Measurements from ENCODE around the gene TBC1D9B.
"Not testable (repeated sequence)": the region's sequence is repeated elsewhere in the genome, so short reads cannot be mapped to it uniquely, and the experiment has no call there.

The TBC1D9B gene

DNA sequence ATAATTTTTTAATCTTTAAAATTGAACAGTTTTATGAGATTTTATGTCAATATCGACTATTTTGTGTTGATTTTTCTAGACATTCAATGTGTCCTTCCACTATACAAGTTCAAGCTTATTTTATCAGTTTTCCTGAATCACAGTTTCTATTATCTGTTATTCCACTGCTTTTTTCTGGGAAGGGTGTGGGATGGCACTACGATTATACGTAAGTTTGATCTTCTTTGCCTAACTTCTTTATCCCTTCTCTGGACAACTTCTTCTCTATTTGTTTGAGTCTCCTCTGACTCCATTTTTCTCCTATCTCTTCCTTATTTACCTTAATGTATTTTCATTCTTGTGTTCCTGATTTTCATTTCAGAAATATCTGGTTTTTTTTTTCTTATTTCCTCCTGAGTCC is 24.5 kb downstream of the TBC1D9B start:
- DNase-seq, result no peak

DNA sequence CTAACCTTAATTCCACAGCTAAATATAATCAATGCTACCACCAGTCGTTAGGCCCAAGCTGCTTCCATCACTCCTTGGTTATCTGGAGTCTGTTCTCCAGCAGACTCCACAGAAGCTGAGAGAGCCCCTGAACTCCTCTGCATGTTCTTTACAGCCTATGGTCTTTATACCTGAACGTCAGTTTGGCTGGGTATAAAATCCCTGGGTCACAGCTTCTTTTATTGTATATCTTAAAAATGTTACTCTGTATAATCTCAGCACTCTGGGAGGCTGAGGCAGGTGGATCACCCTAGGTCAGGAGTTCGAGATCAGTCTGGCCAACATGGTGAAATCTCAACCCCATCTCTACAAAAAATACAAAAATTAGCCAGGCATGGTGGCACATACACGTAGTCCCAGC is 25.4 kb downstream of the TBC1D9B start:
- no peak for DNase-seq

DNA sequence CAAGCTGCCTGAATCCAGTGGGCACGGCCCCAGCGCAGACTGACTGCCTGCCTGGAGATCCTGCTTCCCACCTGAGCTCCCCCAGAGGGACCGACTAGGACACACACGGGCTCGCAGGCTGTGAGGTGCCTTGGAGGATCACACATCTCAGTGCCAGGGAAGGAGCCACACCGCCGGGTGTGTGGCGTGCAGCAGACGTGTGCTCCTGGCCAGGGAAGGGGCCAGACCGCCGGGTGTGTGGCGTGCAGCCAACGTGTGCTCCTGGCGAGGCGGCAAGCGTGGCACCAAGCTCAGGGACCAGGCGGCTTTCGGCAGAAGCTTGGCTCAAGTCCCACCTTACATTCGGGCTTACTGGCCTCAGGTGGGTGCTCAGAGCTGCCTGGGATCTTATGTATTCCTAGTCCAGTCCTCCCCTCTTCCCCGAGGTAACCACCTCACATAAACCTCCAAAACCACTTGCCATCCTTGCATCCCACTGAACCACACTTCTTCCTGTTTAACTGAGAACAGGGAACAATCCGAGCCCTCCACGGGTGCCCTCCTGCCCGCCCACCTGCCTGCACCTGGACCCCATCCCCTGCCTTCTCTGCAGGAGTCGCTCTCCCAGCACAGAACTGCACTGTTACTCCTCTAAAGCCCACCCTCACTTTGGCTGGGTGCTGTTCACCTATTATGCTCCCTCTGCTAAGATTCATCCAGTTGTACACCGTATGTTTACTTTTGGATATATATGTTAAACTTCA is 26.7 kb downstream of the TBC1D9B start:
- no peak for DNase-seq

DNA sequence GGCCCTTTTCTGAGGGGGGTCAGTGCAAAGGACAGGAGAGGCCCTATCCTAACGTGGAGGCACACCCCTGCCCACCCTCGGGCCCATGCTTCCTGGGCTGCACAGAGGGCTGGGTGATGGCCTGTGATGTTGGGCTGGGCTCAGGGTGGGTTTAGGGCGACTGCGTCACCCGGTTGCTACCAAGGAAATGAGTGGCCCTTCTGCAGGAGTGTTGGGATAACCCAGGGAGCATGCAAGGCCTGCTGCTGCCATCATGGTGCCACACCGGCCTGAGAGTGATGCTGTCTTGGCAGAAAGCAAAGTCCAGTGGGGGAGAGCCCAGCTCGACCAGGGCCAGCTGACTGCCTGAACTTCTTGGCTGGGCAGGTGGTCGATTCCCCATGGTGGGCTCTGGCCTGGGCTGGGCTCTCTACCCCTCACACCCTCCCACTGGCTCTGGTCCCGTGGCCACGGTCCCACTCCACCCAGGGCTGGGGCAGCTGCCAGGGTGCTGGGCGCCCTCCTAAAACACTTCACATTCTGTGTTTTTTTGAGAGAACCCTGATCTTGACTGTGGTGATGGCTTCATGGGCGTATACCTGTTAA is 27.5 kb downstream of the TBC1D9B start:
- DNase-seq, result no peak

DNA sequence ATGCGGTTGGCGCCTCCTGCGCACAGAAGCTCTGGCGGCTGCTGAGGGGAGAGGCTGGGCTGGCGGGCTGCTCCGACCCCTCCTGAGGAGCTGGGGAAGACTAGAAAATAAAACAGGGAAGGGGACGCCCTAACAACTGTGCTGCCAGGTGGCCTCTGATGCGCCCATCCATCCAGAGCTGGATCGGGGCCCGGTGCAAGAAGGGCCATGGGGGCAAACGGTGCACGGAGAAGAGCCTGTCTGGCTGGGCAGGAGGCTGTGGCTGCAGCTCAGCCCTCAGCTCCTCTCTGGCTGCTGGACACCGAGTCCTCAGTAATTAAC is 28.0 kb downstream of the TBC1D9B start:
- DNase-seq, result no peak

DNA sequence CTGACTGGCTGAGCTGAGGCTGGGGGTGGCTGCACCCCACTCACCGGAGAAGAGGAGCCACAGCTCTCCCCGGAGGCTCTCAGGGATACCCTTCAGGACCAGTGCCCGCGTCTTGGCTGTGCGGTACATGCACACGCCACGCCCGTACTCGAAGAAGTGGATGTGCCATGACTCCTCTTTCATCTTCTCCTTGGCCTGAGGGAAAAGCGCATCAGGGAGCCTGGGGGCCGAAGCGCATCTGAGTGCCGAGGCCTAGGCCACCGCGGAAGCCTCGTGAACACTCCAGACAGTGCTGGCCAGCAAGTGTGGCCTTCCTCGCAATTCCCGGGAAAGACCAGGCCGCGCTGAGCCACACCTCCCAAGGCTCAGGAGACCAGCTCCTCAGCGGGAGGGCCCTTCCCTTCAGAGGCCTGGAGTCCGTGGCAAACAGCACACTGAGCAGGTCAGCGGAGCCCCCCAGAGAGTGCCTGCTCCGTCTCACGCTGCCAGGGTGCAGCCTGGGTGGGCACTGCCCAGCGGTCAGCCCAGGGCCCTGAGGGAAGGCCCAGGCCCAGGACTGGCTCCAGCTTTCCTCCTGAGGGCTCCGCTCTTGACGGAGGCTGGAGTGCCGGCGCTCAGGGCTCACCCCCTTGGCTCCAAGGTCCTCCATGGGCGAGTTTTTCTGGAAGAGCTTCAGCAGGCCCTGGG is 28.6 kb downstream of the TBC1D9B start:
- DNase-seq, result no peak

DNA sequence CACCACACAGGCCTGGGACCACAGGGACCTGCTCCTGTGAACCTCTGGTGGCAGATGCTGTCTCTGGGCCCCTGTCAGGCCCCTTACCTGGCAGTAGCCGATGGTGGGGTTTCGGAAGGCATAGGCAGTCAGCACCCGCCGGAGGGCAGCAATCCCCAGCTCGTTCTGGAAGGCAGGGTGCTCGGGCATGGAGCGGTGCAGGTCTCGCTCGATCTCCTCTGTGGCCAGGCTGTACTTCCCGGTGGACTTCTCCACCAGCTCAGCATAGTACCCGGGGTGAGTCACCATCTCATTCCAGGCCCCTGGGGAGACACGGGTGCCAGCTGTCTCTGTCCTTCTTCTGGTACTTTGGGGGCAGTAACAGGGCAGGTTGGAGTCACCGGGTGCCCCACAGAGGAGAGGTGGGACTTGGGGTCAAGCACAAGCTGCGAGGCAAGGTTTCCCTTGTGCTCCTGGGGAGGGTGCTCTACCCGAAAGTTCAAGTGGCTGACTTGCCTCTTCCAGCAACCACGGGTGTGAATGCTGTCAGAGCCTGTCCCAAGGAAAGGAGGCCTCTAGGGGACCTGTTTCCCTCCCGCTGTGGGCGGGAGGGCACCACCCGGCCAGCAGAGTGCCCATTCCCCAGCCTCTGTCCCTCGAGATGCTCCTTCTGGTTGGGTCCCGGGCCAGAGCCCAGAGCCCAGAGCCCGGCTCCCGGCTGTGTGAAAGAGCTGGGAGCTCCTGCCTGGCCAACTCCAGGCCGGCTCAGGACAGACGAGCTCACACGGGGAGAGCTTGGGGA is 29.3 kb downstream of the TBC1D9B start:
- no peak for DNase-seq

DNA sequence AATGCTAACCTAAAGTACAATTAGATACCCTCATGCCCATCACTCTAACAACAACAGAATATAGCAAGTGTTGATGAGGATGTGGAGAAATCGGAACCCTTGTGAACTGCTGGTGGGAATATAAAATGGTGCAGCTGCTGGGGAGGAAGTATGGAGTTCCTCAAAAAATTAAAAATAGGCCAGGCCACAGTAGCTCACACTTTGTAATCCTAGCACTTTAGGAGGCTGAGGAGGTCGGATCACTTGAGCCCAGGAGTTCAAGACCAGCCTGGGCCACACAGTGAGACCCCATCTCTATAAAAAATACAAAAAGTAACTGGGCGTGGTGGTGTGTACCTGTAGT is 31.1 kb downstream of the TBC1D9B start:
- peak; percentile 61 for DNase-seq

DNA sequence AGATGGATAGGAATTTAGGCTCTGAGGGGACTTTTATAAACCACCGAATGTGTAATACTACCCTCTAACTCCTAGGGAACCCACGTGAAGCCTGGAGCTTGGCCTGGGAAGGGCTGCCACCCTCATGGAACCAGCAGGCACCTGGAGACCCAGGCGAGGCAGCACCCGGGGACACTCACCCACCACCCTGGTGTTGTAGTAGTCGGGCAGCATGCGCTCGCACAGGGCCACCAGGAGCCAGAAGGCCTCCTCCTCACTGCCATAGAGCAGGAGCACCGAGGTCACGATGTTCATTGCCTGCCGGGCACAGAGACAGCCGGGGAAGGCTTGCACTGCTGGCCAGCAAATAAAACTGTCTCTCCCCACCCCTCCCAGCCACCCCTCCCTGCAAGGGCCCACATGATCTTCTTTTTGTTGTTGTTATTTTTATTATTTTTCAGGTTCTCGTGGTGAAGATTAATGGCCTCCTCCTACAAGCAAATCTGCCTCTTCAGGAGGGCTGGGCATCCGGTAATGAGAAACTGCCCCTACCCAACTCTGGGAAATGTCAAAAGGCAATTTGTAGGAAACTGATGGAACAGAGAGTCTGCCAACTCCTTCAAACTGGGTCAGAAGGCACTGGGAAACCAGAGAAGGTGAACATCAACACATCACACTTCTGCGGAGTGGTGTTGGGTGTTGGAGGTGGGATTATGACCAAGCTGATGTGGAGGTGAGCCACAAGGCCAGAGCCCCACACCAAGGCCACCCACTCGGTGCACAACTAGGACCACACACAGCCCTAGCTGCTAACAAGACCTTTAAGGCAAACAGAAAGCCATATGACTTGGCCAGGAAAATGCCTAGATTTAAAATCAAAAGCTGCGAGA is 31.7 kb downstream of the TBC1D9B start:
- no peak for DNase-seq

DNA sequence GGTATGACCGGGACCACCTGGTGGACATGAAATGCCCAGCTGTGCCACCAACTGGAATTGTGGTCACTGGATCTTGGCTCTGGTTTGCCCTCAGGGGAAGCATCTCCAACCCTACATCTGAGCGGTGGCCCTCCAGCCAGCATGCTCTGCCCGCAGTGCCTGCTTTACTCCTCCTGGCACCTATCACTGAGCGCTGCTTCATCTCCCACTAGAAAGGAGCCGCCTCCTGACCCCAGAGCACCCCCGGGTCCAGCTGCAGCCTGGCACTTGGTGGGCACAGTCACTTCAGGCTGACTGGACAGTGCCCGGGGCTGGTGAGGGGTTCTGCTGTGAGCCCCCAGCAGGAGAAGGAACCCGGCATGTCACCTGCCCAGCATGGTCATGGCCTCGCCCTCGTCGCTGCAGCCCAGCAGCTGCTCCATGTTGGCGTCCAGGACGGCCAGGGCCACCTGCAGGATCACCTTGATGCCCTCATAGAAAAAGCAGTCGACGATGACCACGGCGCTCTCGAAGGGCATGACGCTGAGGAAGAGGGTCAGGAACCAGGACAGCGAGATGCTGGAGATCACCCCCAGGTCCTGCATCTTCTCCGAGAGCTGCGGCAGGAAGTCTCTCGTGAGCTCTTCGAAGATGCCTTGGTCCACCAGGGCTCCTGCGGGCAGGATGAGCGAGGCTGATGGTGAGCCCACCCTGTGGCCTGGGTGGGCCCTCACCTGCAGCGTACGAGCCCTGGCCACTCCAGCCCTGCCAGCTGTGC is 33.0 kb downstream of the TBC1D9B start:
- no peak for DNase-seq

DNA sequence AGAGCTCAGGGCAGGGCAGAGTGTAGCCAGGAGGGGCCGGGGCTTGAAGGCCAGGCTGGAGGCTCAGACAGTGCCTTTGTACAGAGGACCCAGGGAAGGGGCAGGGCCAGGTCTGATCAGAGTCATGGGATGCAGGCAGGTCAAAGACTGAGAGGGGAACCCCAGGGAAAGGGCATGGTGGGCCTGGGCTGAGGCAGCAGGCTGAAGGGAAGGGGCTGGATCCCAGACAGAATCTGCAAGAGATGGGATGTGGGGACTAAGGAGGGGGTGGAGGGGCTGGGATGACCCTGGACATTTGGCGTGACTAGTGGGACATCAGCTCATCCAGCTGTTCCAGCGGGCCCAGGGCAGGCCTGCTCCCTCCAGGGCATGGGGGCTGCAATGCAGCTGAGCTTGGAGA is 33.6 kb downstream of the TBC1D9B start:
- DNase-seq, result no peak

DNA sequence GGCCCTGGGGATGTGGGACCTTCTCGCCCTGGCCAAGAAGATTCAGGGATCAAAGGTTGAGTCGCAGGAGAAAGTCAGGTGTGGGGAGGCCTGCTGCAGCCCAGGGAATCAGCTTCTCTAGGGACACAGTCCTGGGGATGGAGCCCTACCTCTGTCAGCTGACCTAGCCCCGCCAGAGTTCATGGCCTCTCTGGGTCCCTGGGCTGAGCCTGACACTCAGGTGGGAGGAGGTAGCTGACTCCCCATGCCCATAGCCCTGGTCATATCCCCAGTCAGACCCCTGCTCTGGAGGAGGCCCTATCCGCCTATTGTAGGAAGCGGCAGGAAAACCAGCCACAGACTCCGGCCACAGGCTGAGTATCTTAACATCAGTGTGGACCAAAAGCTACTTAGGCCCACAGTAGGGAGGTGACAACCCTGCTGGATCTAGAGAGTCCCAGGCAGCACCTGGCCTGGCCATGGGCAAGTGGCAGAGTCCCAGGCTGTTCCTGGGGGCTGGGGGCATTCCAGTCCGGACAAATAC is 34.0 kb downstream of the TBC1D9B start:
- no peak for DNase-seq

DNA sequence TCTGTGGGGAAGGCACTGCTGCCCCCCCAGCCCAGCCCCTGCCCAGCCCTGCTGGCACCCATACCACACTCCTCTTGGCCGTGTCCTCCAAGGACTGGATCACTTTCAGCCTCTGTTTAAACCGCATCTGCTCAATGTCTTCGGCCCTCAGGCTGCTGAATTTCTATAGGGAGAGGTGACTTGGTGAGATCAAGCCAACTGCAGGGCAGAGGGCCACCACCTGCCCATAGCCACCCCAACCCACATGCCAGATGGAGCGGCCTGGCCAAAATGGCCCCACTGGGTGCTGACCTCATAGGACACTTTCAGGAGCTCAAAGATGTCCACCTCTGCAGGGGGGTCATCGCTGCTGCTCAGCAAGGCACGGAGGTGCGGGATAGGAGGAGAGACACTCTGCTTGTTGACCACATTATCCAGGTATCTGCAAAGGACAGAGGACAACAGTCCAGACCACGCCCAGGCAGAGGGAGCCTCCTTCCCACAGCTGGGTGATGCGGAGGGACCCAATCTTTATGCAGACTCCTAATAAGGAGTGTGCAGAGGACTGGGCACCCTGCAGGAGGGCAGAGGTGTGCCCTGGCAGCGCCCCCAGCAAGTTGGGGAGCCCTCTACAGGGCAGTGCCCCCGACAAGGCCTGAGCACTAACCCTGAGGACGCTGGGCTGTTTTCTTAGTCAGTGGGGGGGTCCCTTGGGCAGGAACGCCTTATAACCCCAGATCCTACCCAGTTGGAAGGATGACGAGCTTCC is 34.7 kb downstream of the TBC1D9B start:
- no peak for DNase-seq

DNA sequence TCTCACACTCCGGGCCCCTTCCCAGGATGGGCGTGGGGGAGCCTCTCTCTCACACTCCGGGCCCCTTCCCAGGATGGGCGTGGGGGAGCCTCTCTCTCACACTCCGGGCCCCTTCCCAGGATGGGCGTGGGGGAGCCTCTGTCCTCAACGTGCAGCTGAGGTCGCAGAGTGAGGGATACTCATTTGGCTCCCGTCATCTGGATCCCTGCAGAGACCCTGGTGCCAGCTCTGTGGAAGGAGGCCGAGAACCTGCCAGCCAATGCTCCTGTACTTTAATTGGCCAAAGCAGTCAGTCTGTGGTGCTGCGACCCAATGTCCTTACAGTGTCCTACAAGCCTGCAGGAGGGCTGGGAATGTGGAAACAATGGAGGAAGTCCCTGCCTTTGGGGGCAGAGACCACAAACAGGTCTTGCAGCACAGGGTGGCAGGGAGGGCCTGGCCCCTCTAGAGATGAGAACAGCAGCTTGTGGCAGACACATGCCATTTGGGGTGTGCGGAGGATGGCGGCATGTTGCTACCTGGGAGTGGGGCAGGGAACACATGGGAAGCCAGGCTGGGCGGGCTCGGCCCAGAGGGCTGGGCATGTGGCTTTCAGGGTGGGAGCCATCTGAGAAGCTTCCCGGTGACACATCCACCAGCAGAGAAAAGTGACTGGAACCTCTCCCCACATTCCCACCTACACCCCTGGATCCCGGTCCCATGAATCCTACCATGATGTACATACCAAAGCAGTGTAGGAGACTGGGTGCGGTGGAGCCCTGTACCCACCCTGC is 35.5 kb downstream of the TBC1D9B start:
- DNase-seq, result no peak

DNA sequence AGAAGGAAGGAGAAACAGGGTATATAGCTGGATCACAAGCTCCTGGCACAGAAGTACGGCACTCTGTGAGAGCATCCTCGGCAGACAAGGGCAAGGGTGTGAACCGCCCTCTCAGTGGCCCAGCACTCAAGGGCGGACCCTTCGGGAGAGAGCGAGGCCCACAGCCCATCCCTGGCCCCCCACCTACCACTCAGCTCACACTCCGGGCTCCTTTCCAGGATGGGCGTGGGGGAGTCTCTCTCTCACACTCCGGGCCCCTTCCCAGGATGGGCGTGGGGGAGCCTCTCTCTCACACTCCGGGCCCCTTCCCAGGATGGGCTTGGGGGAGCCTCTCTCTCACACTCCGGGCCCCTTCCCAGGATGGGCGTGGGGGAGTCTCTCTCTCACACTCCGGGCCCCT is 36.2 kb downstream of the TBC1D9B start:
- DNase-seq, result not testable (repeated sequence)

DNA sequence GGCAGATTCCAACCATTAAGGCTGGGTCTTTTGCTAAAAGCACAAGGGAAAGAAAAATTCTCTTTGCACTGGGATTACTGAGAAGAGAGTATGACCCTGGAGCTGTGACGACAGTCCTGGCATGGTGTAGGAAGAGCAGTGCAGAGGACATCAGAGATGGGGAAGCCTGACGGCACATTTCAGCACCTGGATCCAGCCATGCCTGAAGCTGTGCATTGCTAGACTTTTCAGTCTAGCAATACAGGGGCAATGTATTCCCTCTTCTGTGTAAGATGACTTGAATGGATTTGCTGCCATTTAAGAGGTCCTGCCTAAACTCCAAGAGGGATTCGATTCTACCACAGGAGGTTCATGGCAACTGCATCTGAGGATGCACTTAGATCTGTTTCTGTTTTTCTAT is 36.7 kb downstream of the TBC1D9B start:
- no peak for DNase-seq

DNA sequence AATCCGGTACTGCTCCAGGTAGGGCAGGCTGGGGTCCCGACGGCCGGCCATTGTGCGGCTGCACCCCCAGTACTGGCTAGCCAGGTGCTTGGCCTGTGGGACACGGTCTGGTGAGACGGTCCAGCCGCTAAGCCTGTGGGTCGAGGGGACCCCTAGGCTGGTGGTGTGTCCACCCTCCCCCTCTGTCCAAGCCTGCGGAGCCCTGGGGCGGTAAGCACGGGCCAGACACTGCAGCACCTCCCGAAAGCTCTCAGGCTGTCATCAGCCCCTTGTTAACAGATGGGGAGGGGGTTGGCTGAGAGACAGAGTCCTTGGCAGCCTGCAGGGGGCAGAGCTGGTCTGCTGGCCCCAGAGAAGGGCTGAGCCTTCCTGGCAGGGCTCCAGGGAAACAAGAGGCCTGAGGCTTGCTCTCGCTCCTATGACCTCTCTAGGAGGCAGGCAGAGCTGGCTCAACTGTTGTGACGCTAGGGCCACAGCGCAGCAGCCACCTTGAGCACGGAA is 37.2 kb downstream of the TBC1D9B start:
- DNase-seq, result peak; percentile 22

DNA sequence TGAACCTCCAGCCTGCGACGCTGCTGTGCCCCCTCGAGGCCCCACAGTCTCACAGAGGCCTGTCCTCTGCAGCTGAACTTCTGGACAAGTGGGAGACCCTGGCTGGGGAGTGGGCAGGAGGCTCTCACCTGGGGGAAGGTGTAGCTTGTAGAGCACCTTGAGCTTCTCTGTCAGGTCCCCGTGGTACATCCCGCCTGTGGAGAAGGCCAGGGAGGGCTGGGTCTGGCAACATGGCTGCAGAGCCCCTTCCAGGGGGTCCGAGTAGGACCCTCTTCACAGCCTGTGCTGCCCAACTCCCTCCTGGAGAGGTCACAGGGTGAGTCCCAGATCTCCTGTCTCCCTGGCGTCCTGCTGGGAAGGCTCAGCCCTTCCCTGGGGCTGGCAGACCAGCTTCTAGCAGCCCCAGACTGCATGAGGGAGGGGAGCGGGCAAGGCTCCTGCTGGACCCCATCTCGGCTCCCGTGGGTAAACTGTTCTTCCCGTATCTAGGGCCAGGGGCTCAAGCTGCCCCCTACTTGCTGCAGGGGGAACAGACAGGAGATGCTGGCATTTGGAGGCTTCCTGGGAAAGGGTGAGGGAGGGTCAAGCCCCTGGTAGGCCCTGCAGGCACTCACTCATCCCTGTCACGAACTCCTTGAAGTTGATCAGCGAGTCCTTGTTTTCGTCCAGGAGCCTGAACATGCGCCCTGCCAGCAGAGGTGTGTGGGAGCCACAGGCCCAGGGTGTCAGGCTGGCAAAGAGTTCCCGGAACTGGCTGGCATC is 37.9 kb downstream of the TBC1D9B start:
- DNase-seq, result no peak

DNA sequence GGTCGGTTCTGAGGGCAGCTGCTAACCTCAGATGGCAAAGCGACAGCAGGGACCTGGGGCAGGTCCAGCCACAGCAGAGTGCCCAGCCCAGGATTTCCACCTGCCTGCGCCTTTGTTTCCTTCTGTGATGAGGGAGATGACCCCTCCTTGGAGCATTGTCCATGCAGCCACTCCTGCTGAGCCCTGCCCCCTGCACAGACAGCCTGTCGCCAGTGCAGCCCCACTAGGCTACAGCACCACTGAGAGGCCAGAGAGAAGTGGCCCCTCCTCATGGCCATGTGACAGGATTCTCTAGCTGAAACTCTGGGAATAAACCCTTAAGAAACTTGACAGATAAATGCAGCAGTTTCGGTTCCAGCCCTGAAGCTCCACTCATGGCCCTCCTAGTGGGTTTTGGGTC is 38.6 kb downstream of the TBC1D9B start:
- DNase-seq, result no peak

All from MV-4-11 (cell line).